GM23248 (cell line): ENCODE data around the gene LRPAP1. TPM values are rescaled to one million over a fixed set of nuclear protein-coding genes. Genes with fewer than 3 reads are reported as not detected.

Experiments used
- DNase-seq: peaks from one replicate; pipeline ENCODE4 v3.0.0-alpha.2; 2015
- H2AFZ ChIP-seq: fragments of 200-600 bp; sonication (generic); 2 replicates; pipeline ENCODE4 v1.6.1; 2016; ENCODE audit warnings: antibody characterized with exemption
- H3F3A ChIP-seq: fragments of 200-600 bp; sonication (generic); 2 replicates; pipeline ENCODE4 v1.6.1; 2016; ENCODE audit warnings: mild to moderate bottlenecking, antibody characterized with exemption, mixed run types; ENCODE audit not compliant: insufficient read depth
- H3K27ac ChIP-seq: fragments of 200-600 bp; sonication (generic); 2 replicates; pipeline ENCODE4 v1.5.1; 2016; ENCODE audit warnings: mild to moderate bottlenecking
- H3K27me3 ChIP-seq: fragments of 200-600 bp; sonication (generic); replicated peaks from 2 replicates; pipeline ENCODE4 v1.6.1; 2016; ENCODE audit warnings: mild to moderate bottlenecking; ENCODE audit not compliant: insufficient read depth
- H3K36me3 ChIP-seq: fragments of 200-600 bp; sonication (generic); 2 replicates; pipeline ENCODE4 v1.6.1; 2016; ENCODE audit warnings: low read depth, mild to moderate bottlenecking
- H3K4me1 ChIP-seq: fragments of 200-600 bp; sonication (generic); 2 replicates; pipeline ENCODE4 v1.6.1; 2016; ENCODE audit warnings: mild to moderate bottlenecking; ENCODE audit not compliant: insufficient read depth
- H3K4me2 ChIP-seq: fragments of 200-600 bp; sonication (generic); one replicate; pipeline ENCODE4 v1.6.1; 2016; ENCODE audit warnings: mild to moderate bottlenecking; ENCODE audit not compliant: unreplicated experiment
- H3K4me3 ChIP-seq: fragments of 200-600 bp; sonication (generic); 2 replicates; pipeline ENCODE4 v1.5.1; 2016; ENCODE audit warnings: mild to moderate bottlenecking
- H3K79me2 ChIP-seq: fragments of 200-600 bp; sonication (generic); 2 replicates; pipeline ENCODE4 v1.6.1; 2016; ENCODE audit warnings: mild to moderate bottlenecking; ENCODE audit not compliant: insufficient read depth
- H3K9ac ChIP-seq: fragments of 200-600 bp; sonication (generic); 2 replicates; pipeline ENCODE4 v1.6.1; 2016; ENCODE audit warnings: mild to moderate bottlenecking
- H3K9me2 ChIP-seq: fragments of 200-600 bp; sonication (generic); 2 replicates; pipeline ENCODE4 v1.6.1; 2016; ENCODE audit warnings: mixed run types, mild to moderate bottlenecking, moderate library complexity; ENCODE audit not compliant: insufficient read depth
- H3K9me3 ChIP-seq: fragments of 200-600 bp; sonication (generic); one replicate; pipeline ENCODE4 v1.6.1; 2017; ENCODE audit warnings: low read depth
- H4K20me1 ChIP-seq: fragments of 200-600 bp; sonication (generic); 2 replicates; pipeline ENCODE4 v1.6.0; 2016; ENCODE audit not compliant: insufficient read depth
- EZH2 ChIP-seq: fragments of 200-600 bp; sonication (generic); IDR thresholded peaks from 2 replicates; pipeline ENCODE4 v1.6.1; 2018; ENCODE audit warnings: antibody characterized with exemption, mild to moderate bottlenecking; ENCODE audit not compliant: insufficient read depth, poor library complexity, severe bottlenecking
- EZH2phosphoT487 ChIP-seq: fragments of 200-600 bp; sonication (generic); IDR thresholded peaks from 2 replicates; pipeline ENCODE4 v1.6.1; 2018; ENCODE audit warnings: antibody characterized with exemption, moderate library complexity, mild to moderate bottlenecking, low read depth; ENCODE audit not compliant: insufficient read depth
- WGBS, 2 experiments: methylation state at CpG; one replicate each; pipeline ENCODE4 v1.1.6; 2015 to 2017; ENCODE audit warnings: low lambda C conversion rate in 2 of 2, low coverage in 1 of 2; ENCODE audit errors: missing lambda C conversion rate in 2 of 2; 5-methylcytosine and 5-hydroxymethylcytosine counted together
- in situ Hi-C: fragments of 300-500 bp; cut with MboI; formaldehyde crosslinking; loops from 2 replicates; pipeline ENCODE4 v1.15.0; 2020
- polyA plus RNA-seq: library from polyadenylated mRNA; unstranded; fragments of >200 nt; fragmentation: Nextera tagmentation; extraction: Ambion mirVana; gene quantifications from 2 replicates; pipeline ENCODE4 v1.2.1, GENCODE V29; 2016
- total RNA-seq: library from RNA; depleted of rRNA; stranded (reverse); fragments of >200 nt; shearing (Covaris generic); gene quantifications from 2 replicates; pipeline ENCODE4 v1.2.3, GENCODE V29; 2014

Gene LRPAP1
- total and polyA plus RNA-seq, 2 experiments from 2014 or later: 237 to 338 TPM

- Histone ChIP-seq H3K27me3 (no peaks in the 10 kb centered on the region; the same call in none of the 2 replicates), H3K27ac (no peak overlapping the region), H3K4me2 (no peak overlapping the region), H3K79me2 (no peaks in the 10 kb centered on the region), H3K9me2 (no peaks in the 10 kb centered on the region), H3K4me3 (no peak overlapping the region), H3K9me3 (no peaks in the 10 kb centered on the region), H4K20me1 (no peaks in the 10 kb centered on the region), H3K9ac (no peak overlapping the region), H3K4me1 (no peaks in the 10 kb centered on the region), H2AFZ (no peak overlapping the region), H3K36me3 (no peaks in the 10 kb centered on the region), H3F3A (no peaks in the 10 kb centered on the region)
- no peak for TF ChIP-seq EZH2phosphoT487
- TF ChIP-seq EZH2: no peak
- WGBS, 2 experiments: 78 to 79% methylated on average over 27 of the region's 27 CpGs
- in situ Hi-C loops: no loop called here
- no peak for DNase-seq
Measured at GRCh38 chr4:3472411-3473141, 59.6 kb downstream of the LRPAP1 start.

GRCh38 chr4:3471886-3472285 lies 60.3 kb downstream of the LRPAP1 start:
- Histone ChIP-seq H3K9me3 (no peaks in the 10 kb centered on the region), H3K9ac (no peak overlapping the region), H3K27ac (no peak overlapping the region), H3K27me3 (no peaks in the 10 kb centered on the region; the same call in none of the 2 replicates), H4K20me1 (no peaks in the 10 kb centered on the region), H3K4me1 (no peaks in the 10 kb centered on the region), H3K36me3 (no peaks in the 10 kb centered on the region), H3K4me3 (no peak overlapping the region), H2AFZ (no peak overlapping the region), H3F3A (no peaks in the 10 kb centered on the region), H3K4me2 (no peak overlapping the region), H3K79me2 (no peaks in the 10 kb centered on the region), H3K9me2 (no peaks in the 10 kb centered on the region)
- no peak for DNase-seq
- in situ Hi-C loops: no loop called here
- 85 to 87% methylated on average over 13 to 15 of the region's 15 CpGs for WGBS, 2 experiments
- TF ChIP-seq EZH2phosphoT487 (no peak), EZH2 (no peak)

GRCh38 chr4:3471098-3471760 lies 61.0 kb downstream of the LRPAP1 start:
- Histone ChIP-seq H3K79me2 (no peaks in the 10 kb centered on the region), H3K27ac (no peak overlapping the region), H3F3A (no peaks in the 10 kb centered on the region), H3K4me1 (no peaks in the 10 kb centered on the region), H2AFZ (no peak overlapping the region), H3K4me2 (no peak overlapping the region), H4K20me1 (no peaks in the 10 kb centered on the region), H3K9ac (no peak overlapping the region), H3K36me3 (no peaks in the 10 kb centered on the region), H3K9me3 (no peaks in the 10 kb centered on the region), H3K9me2 (no peaks in the 10 kb centered on the region), H3K4me3 (no peak overlapping the region), H3K27me3 (no peaks in the 10 kb centered on the region; the same call in none of the 2 replicates)
- in situ Hi-C loops: no loop called here
- no peak for TF ChIP-seq EZH2
- no peak for TF ChIP-seq EZH2phosphoT487
- DNase-seq: no peak
- 77 to 78% methylated on average over 23 of the region's 23 CpGs for whole genome bisulfite sequencing, 2 experiments

- Histone ChIP-seq H3K27ac (no peak overlapping the region), H3K4me3 (no peak overlapping the region), H3K9ac (no peak overlapping the region), H3K36me3 (no peaks in the 10 kb centered on the region), H3K9me3 (no peaks in the 10 kb centered on the region), H3F3A (no peaks in the 10 kb centered on the region), H4K20me1 (no peaks in the 10 kb centered on the region), H3K27me3 (no peaks in the 10 kb centered on the region; the same call in none of the 2 replicates), H2AFZ (no peak overlapping the region), H3K79me2 (no peaks in the 10 kb centered on the region), H3K9me2 (no peaks in the 10 kb centered on the region), H3K4me2 (no peak overlapping the region), H3K4me1 (no peaks in the 10 kb centered on the region)
- in situ Hi-C loops: no loop called here
- DNase-seq: peak; percentile 47
- 59 to 68% methylated on average over 25 of the region's 25 CpGs for WGBS, 2 experiments
- no peak for TF ChIP-seq EZH2phosphoT487
- TF ChIP-seq EZH2: no peak
Measured at GRCh38 chr4:3470244-3471097, 61.8 kb downstream of the LRPAP1 start.
